A549 (cell line): ENCODE measurements around the gene ITPR3. TPM values are rescaled to one million over a fixed set of nuclear protein-coding genes. Genes with fewer than 3 reads are reported as not detected.

Experiments
- ATAC-seq, 2 experiments: fragments of 200-7000 bp in 1 of 2; fragments of >200 bp in 1 of 2; cut with Nextera tagmentation in 1 of 2; cut with Tn5 transposase in 1 of 2; 3 replicates each; pipeline versions ENCODE4 v1.8.0 to v1.9.1; 2018 to 2020; ENCODE audit warnings: mild to moderate bottlenecking in 1 of 2, moderate library complexity in 1 of 2
- CTCF ChIA-PET: fragments of 300-600 bp; sonication (Branson Sonifier 250); formaldehyde crosslinking; extraction: SDS; loops from one replicate; lab custom pipeline; 2021; ENCODE audit warnings: antibody characterized with exemption, inconsistent platforms; lab: Yijun Ruan, JAX
- POLR2A ChIA-PET: fragments of 350-600 bp; formaldehyde crosslinking; extraction: SDS; loops from one replicate; lab custom pipeline; 2021; ENCODE audit warnings: antibody characterized with exemption, inconsistent platforms; lab: Yijun Ruan, JAX
- DNase-seq, 2 experiments: peaks; one replicate each; pipeline versions ENCODE4 v3.0.0 to v3.0.0-alpha.2; 2011 to 2016; ENCODE audit warnings: low read depth in 1 of 2, low spot score in 1 of 2
- FAIRE-seq: peaks from 2 replicates; lab custom pipeline; 2011; peaks lifted over from hg19 to GRCh38; lab: Jason Lieb, UNC
- H3K27ac ChIP-seq, 2 experiments: fragments of >200 bp; sonication (Bioruptor Twin); formaldehyde crosslinking; 3 replicates each; pipeline ENCODE4 v1.5.1; 2016 to 2017
- H3K4me1 ChIP-seq: fragments of >200 bp; sonication (Bioruptor Twin); formaldehyde crosslinking; 3 replicates; pipeline ENCODE4 v1.6.1; 2016
- H3K4me2 ChIP-seq: fragments of >200 bp; sonication (Bioruptor Twin); formaldehyde crosslinking; 3 replicates; pipeline ENCODE4 v1.6.1; 2016
- H3K4me3 ChIP-seq: fragments of >200 bp; sonication (Bioruptor Twin); formaldehyde crosslinking; 3 replicates; pipeline ENCODE4 v1.5.1; 2016
- H3K9me3 ChIP-seq: fragments of >200 bp; sonication (Bioruptor Twin); formaldehyde crosslinking; 3 replicates; pipeline ENCODE4 v1.6.1; 2016
- ATOH8 ChIP-seq: fragments of 250-450 bp; sonication (Bioruptor Pico); IDR thresholded peaks from 2 replicates; pipeline ENCODE4 v1.5.0; 2020; ENCODE audit warnings: low read depth, mild to moderate bottlenecking, moderate library complexity
- BHLHE40 ChIP-seq: IDR thresholded peaks from 2 replicates; pipeline ENCODE4 v1.6.1; 2012; ENCODE audit warnings: low read depth, low read length, inconsistent platforms
- CEBPB ChIP-seq, 2 experiments: fragments of >200 bp in 1 of 2; sonication (Bioruptor Twin) in 1 of 2; formaldehyde crosslinking in 1 of 2; IDR thresholded peaks; 2 replicates each; pipeline ENCODE4 v1.6.1; 2012 to 2016
- CHD4 ChIP-seq: fragments of 200-600 bp; sonication (generic); IDR thresholded peaks from 2 replicates; pipeline ENCODE4 v1.6.1; 2016; ENCODE audit warnings: antibody characterized with exemption, mild to moderate bottlenecking, borderline replicate concordance
- EHF ChIP-seq: fragments of 250-450 bp; sonication (Bioruptor Pico); IDR thresholded peaks from 2 replicates; pipeline ENCODE4 v1.5.0; 2020; ENCODE audit warnings: mild to moderate bottlenecking
- EHMT2 ChIP-seq: fragments of 200-600 bp; sonication (generic); IDR thresholded peaks from 2 replicates; pipeline ENCODE4 v1.6.1; 2016; ENCODE audit warnings: antibody characterized with exemption, low read depth, mild to moderate bottlenecking, moderate library complexity
- FOSL2 ChIP-seq, 2 experiments: fragments of 450-650 bp in 1 of 2; fragments of >200 bp in 1 of 2; sonication (Bioruptor Twin) in 1 of 2; formaldehyde crosslinking; IDR thresholded peaks; 2 replicates each; pipeline versions ENCODE4 v1.5.0 to v1.6.1; 2016 to 2020; ENCODE audit warnings: mild to moderate bottlenecking in 1 of 2, moderate library complexity in 1 of 2
- FOXS1 ChIP-seq: fragments of 250-450 bp; sonication (Bioruptor Pico); IDR thresholded peaks from 2 replicates; pipeline ENCODE4 v1.5.0; 2020; ENCODE audit warnings: mild to moderate bottlenecking, moderate library complexity
- HMGXB4 ChIP-seq: fragments of 250-450 bp; sonication (Bioruptor Pico); IDR thresholded peaks from 2 replicates; pipeline ENCODE4 v1.5.0; 2021; ENCODE audit warnings: mild to moderate bottlenecking, moderate library complexity, borderline replicate concordance
- HOXA7 ChIP-seq: fragments of 250-450 bp; sonication (Bioruptor Pico); IDR thresholded peaks from 2 replicates; pipeline ENCODE4 v1.5.0; 2020; ENCODE audit warnings: mild to moderate bottlenecking, moderate library complexity
- HOXB13 ChIP-seq: fragments of 250-450 bp; sonication (Bioruptor Pico); IDR thresholded peaks from 2 replicates; pipeline ENCODE4 v1.5.0; 2020; ENCODE audit warnings: low read depth, mild to moderate bottlenecking, moderate library complexity
- JUN ChIP-seq, 2 experiments: fragments of >200 bp; sonication (Bioruptor Twin); formaldehyde crosslinking; IDR thresholded peaks; 2 replicates in 1 of 2; 3 replicates in 1 of 2; pipeline ENCODE4 v1.6.1; 2016 to 2017
- KDM1A ChIP-seq: fragments of 200-600 bp; sonication (generic); IDR thresholded peaks from 2 replicates; pipeline ENCODE4 v1.6.1; 2016; ENCODE audit warnings: low read depth, mild to moderate bottlenecking
- NPAS2 ChIP-seq: fragments of 250-450 bp; sonication (Bioruptor Pico); IDR thresholded peaks from 2 replicates; pipeline ENCODE4 v1.8.0; 2022; ENCODE audit warnings: mild to moderate bottlenecking, moderate library complexity, borderline replicate concordance
- RNF2 ChIP-seq: fragments of 200-600 bp; sonication (generic); IDR thresholded peaks from 2 replicates; pipeline ENCODE4 v1.6.1; 2016; ENCODE audit warnings: low read depth, mild to moderate bottlenecking, antibody characterized with exemption, moderate library complexity, borderline replicate concordance
- TP53 ChIP-seq: fragments of 250-450 bp; sonication (Bioruptor Pico); IDR thresholded peaks from 2 replicates; pipeline ENCODE4 v1.5.0; 2021; ENCODE audit warnings: mild to moderate bottlenecking, moderate library complexity
- ZNF302 ChIP-seq: fragments of 250-450 bp; sonication (Bioruptor Pico); IDR thresholded peaks from 2 replicates; pipeline ENCODE4 v1.9.0; 2021; ENCODE audit warnings: inconsistent platforms, mild to moderate bottlenecking, moderate library complexity
- ZSCAN20 ChIP-seq: fragments of 250-450 bp; sonication (Bioruptor Pico); IDR thresholded peaks from 2 replicates; pipeline ENCODE4 v1.8.0; 2022; ENCODE audit warnings: mild to moderate bottlenecking, moderate library complexity
- WGBS: methylation state at CpG from one replicate; pipeline ENCODE4 v1.1.6; 2017; ENCODE audit errors: missing lambda C conversion rate; 5-methylcytosine and 5-hydroxymethylcytosine counted together
- polyA plus RNA-seq, 4 experiments: library from polyadenylated mRNA; depleted of rRNA in 3 of 4; stranded (reverse); fragments of >200 nt; fragmentation: RNase III in 1 of 4; extraction: RNeasy Plus Mini Kit Qiagen cat#74134 plus additional on column Dnase treatment in 1 of 4; gene quantifications; 2 replicates in 3 of 4; 3 replicates in 1 of 4; pipeline ENCODE4 v1.2.3, GENCODE V29; 2011 to 2017

The ITPR3 gene
- polyA plus RNA-seq, 2 of the 4 experiments (the other 2 are of a cell fraction): 17.6 to 20.8 TPM

GRCh38 chr6:33694977-33695376, 73.9 kb downstream of the ITPR3 start:
- H3K4me3 ChIP-seq: no peak overlapping the region
- CTCF ChIA-PET: interaction anchor here (0.6 to 3.7 kb wide), 7 partner anchors 8 to 109 kb away, joined by 3 to 15 read pairs (median 5); partner anchors contain the start of gene UQCC2
- DNase-seq: no peak
- no peaks in the 10 kb centered on the region for H3K9me3 ChIP-seq
- H3K27ac ChIP-seq: peak overlapping the region in 1 of 2 experiments; percentile 73; a peak in 3 of 6 replicates
- no peak for FAIRE-seq
- H3K4me1 ChIP-seq: peaks cover 29% of the 10 kb centered on the region
- H3K4me2 ChIP-seq: no peak overlapping the region
- TF ChIP-seq HOXA7 (CRISPR knock-in tag) (no peak), KDM1A (no peak), EHMT2 (no peak), FOSL2 (IDR thresholded peaks at IDR 0.05) (no peak), FOSL2 (CRISPR knock-in tag; IDR thresholded peaks at IDR 0.05) (no peak), NPAS2 (no peak), JUN (IDR thresholded peaks at IDR 0.05) (no peak), TP53 (no peak), CEBPB (IDR thresholded peaks at IDR 0.05) (no peak), CHD4 (no peak), HOXB13 (CRISPR knock-in tag) (no peak), ATOH8 (CRISPR knock-in tag) (no peak), EHF (CRISPR knock-in tag) (no peak), ZSCAN20 (CRISPR knock-in tag) (no peak)
- POLR2A ChIA-PET: interaction anchor here (1.9 kb wide), 1 partner anchor 16 kb away, joined by 9 read pairs; the partner anchor contains the start of gene UQCC2
- 93% methylated on average over 4 of the region's 5 CpGs for WGBS
- 0 out of 6 replicates have a peak, but pooled peaks of 1 of the 2 experiments have one; percentile 4 for ATAC-seq

GRCh38 chr6:33695451-33695887, 74.3 kb downstream of the ITPR3 start:
- ChIA-PET CTCF (interaction anchor here (0.6 to 3.7 kb wide), 4 partner anchors 9 to 110 kb away, joined by 3 to 15 read pairs (median 7); no protein-coding TSS in a partner anchor), POLR2A (no interaction called here)
- no peak for TF ChIP-seq ZSCAN20 (CRISPR knock-in tag)
- no peak for TF ChIP-seq FOXS1
- TF ChIP-seq BHLHE40: no peak
- TF ChIP-seq RNF2: no peak
- Histone ChIP-seq H3K4me1 (peaks cover 31% of the 10 kb centered on the region), H3K27ac (peak overlapping the region in 1 of 2 experiments; percentile 73; a peak in 1 of 6 replicates), H3K4me3 (no peak overlapping the region), H3K4me2 (no peak overlapping the region), H3K9me3 (no peaks in the 10 kb centered on the region)
- DNase-seq: no peak
- WGBS: 90% methylated on average over 10 of the region's 16 CpGs
- ATAC-seq: no peak
- no peak for FAIRE-seq

GRCh38 chr6:33696076-33696475, 75.0 kb downstream of the ITPR3 start:
- ChIA-PET CTCF (interaction anchor here (1.2 to 3.7 kb wide), 4 partner anchors 13 to 110 kb away, joined by 3 to 15 read pairs (median 7); no protein-coding TSS in a partner anchor), POLR2A (no interaction called here)
- Histone ChIP-seq H3K4me1 (peaks cover 31% of the 10 kb centered on the region), H3K4me3 (no peak overlapping the region), H3K9me3 (no peaks in the 10 kb centered on the region), H3K4me2 (no peak overlapping the region), H3K27ac (no peak overlapping the region)
- DNase-seq (no peak), FAIRE-seq (no peak), ATAC-seq (no peak)
- WGBS: 92% methylated on average over 10 of the region's 10 CpGs
- TF ChIP-seq HMGXB4 (CRISPR knock-in tag): no peak
- no peak for TF ChIP-seq ZNF302 (CRISPR knock-in tag)
- TF ChIP-seq EHMT2: no peak
